Measurements from ENCODE around the gene ARAP2. TPM values are rescaled to one million over a fixed set of nuclear protein-coding genes. Genes with fewer than 3 reads are reported as not detected.

The ARAP2 gene
- total RNA-seq, 1 experiment from 2014 or later, result 30.0 TPM

DNA sequence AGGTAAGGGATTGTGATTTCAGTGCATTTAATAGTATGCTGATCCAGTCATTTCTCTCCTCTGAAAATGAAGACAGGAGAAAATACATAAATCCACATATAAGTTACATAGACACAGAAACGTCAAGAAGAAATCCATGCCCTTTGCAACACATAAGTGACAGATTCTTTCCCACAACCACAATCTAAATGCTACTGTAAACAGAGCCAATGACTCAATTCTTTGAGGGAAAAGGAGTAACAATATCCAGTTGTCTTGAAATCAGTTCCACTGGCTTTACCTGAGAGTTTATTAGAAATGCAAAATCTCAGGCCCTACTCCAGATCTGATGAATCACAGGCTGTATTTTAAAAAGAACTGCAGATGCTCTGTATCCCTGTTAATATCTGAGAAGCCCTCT lies 66.4 kb downstream of the ARAP2 start:
- Mint-ChIP-seq H3K4me3 (ENCODE audit: low read depth, unreplicated experiment) (no peak overlapping the region), H3K27ac (ENCODE audit: unreplicated experiment) (peak overlapping the region; percentile 17)
- TF ChIP-seq, protein P1, sequence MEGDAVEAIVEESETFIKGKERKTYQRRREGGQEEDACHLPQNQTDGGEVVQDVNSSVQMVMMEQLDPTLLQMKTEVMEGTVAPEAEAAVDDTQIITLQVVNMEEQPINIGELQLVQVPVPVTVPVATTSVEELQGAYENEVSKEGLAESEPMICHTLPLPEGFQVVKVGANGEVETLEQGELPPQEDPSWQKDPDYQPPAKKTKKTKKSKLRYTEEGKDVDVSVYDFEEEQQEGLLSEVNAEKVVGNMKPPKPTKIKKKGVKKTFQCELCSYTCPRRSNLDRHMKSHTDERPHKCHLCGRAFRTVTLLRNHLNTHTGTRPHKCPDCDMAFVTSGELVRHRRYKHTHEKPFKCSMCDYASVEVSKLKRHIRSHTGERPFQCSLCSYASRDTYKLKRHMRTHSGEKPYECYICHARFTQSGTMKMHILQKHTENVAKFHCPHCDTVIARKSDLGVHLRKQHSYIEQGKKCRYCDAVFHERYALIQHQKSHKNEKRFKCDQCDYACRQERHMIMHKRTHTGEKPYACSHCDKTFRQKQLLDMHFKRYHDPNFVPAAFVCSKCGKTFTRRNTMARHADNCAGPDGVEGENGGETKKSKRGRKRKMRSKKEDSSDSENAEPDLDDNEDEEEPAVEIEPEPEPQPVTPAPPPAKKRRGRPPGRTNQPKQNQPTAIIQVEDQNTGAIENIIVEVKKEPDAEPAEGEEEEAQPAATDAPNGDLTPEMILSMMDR (IDR thresholded peaks at IDR 0.05; ENCODE audit: unreplicated experiment), result no peak

DNA sequence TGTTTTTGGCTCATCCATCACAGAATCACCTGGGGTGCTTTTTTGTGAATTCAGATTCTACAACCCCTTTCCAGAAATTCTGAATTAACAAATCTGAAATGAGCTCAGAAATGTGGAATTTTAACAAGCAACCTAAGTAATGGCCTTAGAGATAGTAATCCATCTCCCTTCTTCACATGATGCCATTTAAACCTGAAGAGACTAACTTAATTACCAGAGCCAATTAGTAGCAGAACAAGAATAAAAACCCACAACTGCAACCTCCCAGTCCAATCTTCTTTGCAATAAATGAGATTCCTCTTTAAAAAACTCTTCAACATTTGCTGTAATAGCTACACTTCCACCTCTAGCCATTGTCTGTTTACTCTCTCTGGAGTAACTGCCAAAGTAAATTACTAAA lies 69.7 kb downstream of the ARAP2 start:
- CTCF ChIA-PET, result no interaction called here
- intact Hi-C loops (cut with micrococcal nuclease; ENCODE audit: unreplicated experiment), result no loop called here

More for the DNA sequence above, 66.4 kb downstream of the ARAP2 start:
- intact Hi-C loops (cut with micrococcal nuclease; ENCODE audit: unreplicated experiment), result no loop called here
- DNase-seq, result no peak
- CTCF ChIA-PET, result no interaction called here
- Mint-ChIP-seq H3K9me3 (ENCODE audit: low read depth, unreplicated experiment) (no peaks in the 10 kb centered on the region), H3K36me3 (ENCODE audit: insufficient read depth, unreplicated experiment) (peaks cover 5% of the 10 kb centered on the region), H3K27me3 (ENCODE audit: unreplicated experiment) (no peaks in the 10 kb centered on the region), H3K4me1 (ENCODE audit: low read depth, unreplicated experiment) (peaks cover 13% of the 10 kb centered on the region)
- BruUV-seq (replicated peaks), result no TSS peak

DNA sequence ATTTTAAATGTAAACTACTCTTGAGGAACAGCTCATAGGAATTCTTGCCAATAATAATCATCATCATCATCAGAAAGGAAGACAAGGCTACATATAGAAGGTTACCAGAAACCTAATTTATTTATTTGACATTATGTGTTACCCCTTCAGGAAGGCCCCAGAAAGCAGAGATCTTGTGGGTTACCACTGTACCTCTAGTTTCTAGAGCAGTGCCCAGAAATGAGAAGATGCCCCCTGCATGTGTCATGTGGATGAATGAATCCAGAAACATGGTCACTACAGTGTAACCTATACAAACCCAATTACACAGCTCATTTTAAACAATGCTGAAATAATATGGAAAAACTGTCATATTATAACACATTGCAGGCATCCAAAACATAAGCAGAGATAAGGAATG lies 70.4 kb downstream of the ARAP2 start:
- TF ChIP-seq, protein P1 (IDR thresholded peaks at IDR 0.05; ENCODE audit: unreplicated experiment), result no peak
- Mint-ChIP-seq H3K4me3 (ENCODE audit: low read depth, unreplicated experiment) (no peak overlapping the region), H3K27me3 (ENCODE audit: unreplicated experiment) (no peaks in the 10 kb centered on the region), H3K9me3 (ENCODE audit: low read depth, unreplicated experiment) (no peaks in the 10 kb centered on the region), H3K4me1 (ENCODE audit: low read depth, unreplicated experiment) (peaks cover 7% of the 10 kb centered on the region), H3K27ac (ENCODE audit: unreplicated experiment) (no peak overlapping the region), H3K36me3 (ENCODE audit: insufficient read depth, unreplicated experiment) (no peaks in the 10 kb centered on the region)
- intact Hi-C loops (cut with micrococcal nuclease; ENCODE audit: unreplicated experiment), result no loop called here
- DNase-seq, result no peak
- BruUV-seq (replicated peaks), result no TSS peak
- CTCF ChIA-PET, result interaction anchor here (0.8 kb wide), 1 partner anchor 10 kb away, joined by 4 read pairs; no protein-coding TSS in a partner anchor

More for the DNA sequence above, 69.7 kb downstream of the ARAP2 start:
- no peaks in the 10 kb centered on the region for H3K36me3 Mint-ChIP-seq (ENCODE audit: insufficient read depth, unreplicated experiment)
- H3K27me3 Mint-ChIP-seq (ENCODE audit: unreplicated experiment), result no peaks in the 10 kb centered on the region
- H3K4me3 Mint-ChIP-seq (ENCODE audit: low read depth, unreplicated experiment), result no peak overlapping the region
- TF ChIP-seq, protein P1 (IDR thresholded peaks at IDR 0.05; ENCODE audit: unreplicated experiment), result no peak
- H3K4me1 Mint-ChIP-seq (ENCODE audit: low read depth, unreplicated experiment), result peaks cover 13% of the 10 kb centered on the region
- no TSS peak for BruUV-seq (replicated peaks)
- no peak for DNase-seq
- H3K9me3 Mint-ChIP-seq (ENCODE audit: low read depth, unreplicated experiment), result no peaks in the 10 kb centered on the region
- H3K27ac Mint-ChIP-seq (ENCODE audit: unreplicated experiment), result no peak overlapping the region

DNA sequence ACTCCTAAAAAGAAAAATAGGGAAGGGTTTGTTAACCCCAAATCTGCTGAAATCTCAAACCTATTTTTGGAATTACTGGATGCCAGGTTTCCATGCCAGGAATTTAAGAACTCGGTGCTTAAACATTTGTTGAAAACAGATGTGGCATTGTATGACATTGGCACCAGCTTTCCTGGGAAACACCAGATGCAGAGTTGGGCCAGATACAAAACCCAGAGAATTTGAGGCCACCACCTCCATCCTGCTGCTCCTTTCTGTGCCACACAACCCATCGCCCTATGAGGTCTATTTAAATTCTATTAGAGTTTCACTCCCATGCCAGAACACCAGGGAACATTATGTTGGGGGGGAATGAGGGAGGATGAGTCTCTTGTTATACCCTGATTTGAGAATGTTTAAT lies 71.7 kb downstream of the ARAP2 start:
- no peak for DNase-seq
- Mint-ChIP-seq H3K4me3 (ENCODE audit: low read depth, unreplicated experiment) (no peak overlapping the region), H3K9me3 (ENCODE audit: low read depth, unreplicated experiment) (no peaks in the 10 kb centered on the region), H3K36me3 (ENCODE audit: insufficient read depth, unreplicated experiment) (no peaks in the 10 kb centered on the region), H3K27me3 (ENCODE audit: unreplicated experiment) (no peaks in the 10 kb centered on the region), H3K27ac (ENCODE audit: unreplicated experiment) (no peak overlapping the region), H3K4me1 (ENCODE audit: low read depth, unreplicated experiment) (no peaks in the 10 kb centered on the region)
- intact Hi-C loops (cut with micrococcal nuclease; ENCODE audit: unreplicated experiment), result no loop called here
- TF ChIP-seq, protein P1 (IDR thresholded peaks at IDR 0.05; ENCODE audit: unreplicated experiment), result no peak
- BruUV-seq (replicated peaks), result no TSS peak
- CTCF ChIA-PET, result no interaction called here
